ENCODE data around the gene GIT2. TPM values are rescaled to one million over a fixed set of nuclear protein-coding genes. Genes with fewer than 3 reads are reported as not detected.

Gene GIT2
- total and polyA plus RNA-seq, 2 donors (not counting 1 experiment from before 2014, with no cell fraction given), result 75.2 to 163 TPM

- no peaks in the 10 kb centered on the region for H3K9me3 ChIP-seq (ENCODE audit: control extremely low read depth in 1 of 3, control insufficient read depth in 2 of 3, insufficient read depth in 1 of 3, low read length in 2 of 3)
- no peak overlapping the region for H3K4me2 ChIP-seq (replicated peaks; ENCODE audit: low read depth, low read length, poor library complexity, severe bottlenecking)
- no peak overlapping the region for H3K9ac ChIP-seq (ENCODE audit: low read length)
- CTCF ChIA-PET, result no interaction called here
- peaks cover 14% of the 10 kb centered on the region for H4K20me1 ChIP-seq (ENCODE audit: control insufficient read depth, insufficient read depth, low read length, poor library complexity, severe bottlenecking)
- ATAC-seq (ENCODE audit: low read depth), result no peak
- no peak overlapping the region for H2AFZ ChIP-seq (ENCODE audit: insufficient read depth, low read depth, low read length, poor library complexity, severe bottlenecking)
- no peak overlapping the region for H3K27ac Mint-ChIP-seq
- no peak for TF ChIP-seq EZH2 (IDR thresholded peaks at IDR 0.05; ENCODE audit: borderline replicate concordance, insufficient read depth, low read depth, low read length, poor library complexity, severe bottlenecking)
- no peak for TF ChIP-seq CTCF (IDR thresholded peaks at IDR 0.05)
- H3K27ac ChIP-seq (ENCODE audit: low read length in 2 of 2), result no peak overlapping the region
- H3K4me1 ChIP-seq (ENCODE audit: control insufficient read depth in 2 of 2, insufficient read depth in 2 of 2, low read length in 2 of 2), result no peaks in the 10 kb centered on the region
- H3K4me3 ChIP-seq (ENCODE audit: control extremely low read depth in 1 of 5, extremely low read depth in 1 of 5, insufficient read depth in 1 of 5, low read depth in 2 of 5, low read length in 4 of 5), result no peak overlapping the region
- DNase-seq, result no peak
- no peak overlapping the region for H3K4me3 Mint-ChIP-seq
- no peaks in the 10 kb centered on the region for H3K27me3 Mint-ChIP-seq
- WGBS (ENCODE audit: insufficient coverage), result 100% methylated on average over 3 of the region's 7 CpGs
- no peaks in the 10 kb centered on the region for H3K9me3 Mint-ChIP-seq (ENCODE audit: insufficient read depth)
- POLR2A ChIA-PET, result no interaction called here
- peaks cover 10 to 79% of the 10 kb centered on the region in 2 experiments for H3K36me3 ChIP-seq (replicated peaks in 1 of 2; ENCODE audit: control extremely low read depth in 1 of 2, control insufficient read depth in 1 of 2, extremely low read depth in 1 of 2, insufficient read depth in 2 of 2, low read length in 1 of 2)
- peaks cover 3% of the 10 kb centered on the region for H3K4me1 Mint-ChIP-seq
- peaks cover 19% of the 10 kb centered on the region for H3K79me2 ChIP-seq (ENCODE audit: control insufficient read depth, insufficient read depth, low read length)
- no peaks in the 10 kb centered on the region for H3K27me3 ChIP-seq (replicated peaks in 1 of 4; ENCODE audit: control extremely low read depth in 1 of 4, control insufficient read depth in 3 of 4, insufficient read depth in 4 of 4, low read length in 3 of 4)
- intact Hi-C loops (cut with micrococcal nuclease), result no loop called here
These were observed 37.8 kb downstream of the GIT2 start for GRCh38 chr12:109958374-109958773.

- no peak overlapping the region for H3K4me3 ChIP-seq (ENCODE audit: control extremely low read depth in 1 of 5, extremely low read depth in 1 of 5, insufficient read depth in 1 of 5, low read depth in 2 of 5, low read length in 4 of 5)
- CTCF ChIA-PET, result interaction anchor here (1.1 kb wide), 1 partner anchor 20 kb away, joined by 5 read pairs; no protein-coding TSS in a partner anchor
- H3K27ac ChIP-seq (ENCODE audit: low read length in 2 of 2), result peak overlapping the region in 1 of 2 donors; percentile 24
- DNase-seq (no peak), ATAC-seq (ENCODE audit: low read depth) (no peak)
- peak overlapping the region; percentile 72 for H3K27ac Mint-ChIP-seq
- no peak overlapping the region for H3K9ac ChIP-seq (ENCODE audit: low read length)
- 100% methylated on average over 5 of the region's 5 CpGs for WGBS (ENCODE audit: insufficient coverage)
- H3K27me3 ChIP-seq (replicated peaks in 1 of 4; ENCODE audit: control extremely low read depth in 1 of 4, control insufficient read depth in 3 of 4, insufficient read depth in 4 of 4, low read length in 3 of 4), result no peaks in the 10 kb centered on the region
- H3K36me3 ChIP-seq (replicated peaks in 1 of 2; ENCODE audit: control extremely low read depth in 1 of 2, control insufficient read depth in 1 of 2, extremely low read depth in 1 of 2, insufficient read depth in 2 of 2, low read length in 1 of 2), result peaks cover 21 to 80% of the 10 kb centered on the region in 2 experiments
- no peaks in the 10 kb centered on the region for H3K9me3 ChIP-seq (ENCODE audit: control extremely low read depth in 1 of 3, control insufficient read depth in 2 of 3, insufficient read depth in 1 of 3, low read length in 2 of 3)
- H2AFZ ChIP-seq (ENCODE audit: insufficient read depth, low read depth, low read length, poor library complexity, severe bottlenecking), result no peak overlapping the region
- POLR2A ChIA-PET, result interaction anchor here (0.7 kb wide), 1 partner anchor 13 kb away, joined by 3 read pairs; no protein-coding TSS in a partner anchor
- H4K20me1 ChIP-seq (ENCODE audit: control insufficient read depth, insufficient read depth, low read length, poor library complexity, severe bottlenecking), result no peaks in the 10 kb centered on the region
- no peak overlapping the region for H3K4me2 ChIP-seq (replicated peaks; ENCODE audit: low read depth, low read length, poor library complexity, severe bottlenecking)
- H3K4me3 Mint-ChIP-seq, result no peak overlapping the region
- intact Hi-C loops (cut with micrococcal nuclease), result no loop called here
- H3K27me3 Mint-ChIP-seq, result no peaks in the 10 kb centered on the region
- H3K9me3 Mint-ChIP-seq (ENCODE audit: insufficient read depth), result no peaks in the 10 kb centered on the region
- TF ChIP-seq CTCF (IDR thresholded peaks at IDR 0.05), result no peak
- H3K4me1 ChIP-seq (ENCODE audit: control insufficient read depth in 2 of 2, insufficient read depth in 2 of 2, low read length in 2 of 2), result peaks cover 5 to 10% of the 10 kb centered on the region in 2 donors
- peaks cover 19% of the 10 kb centered on the region for H3K4me1 Mint-ChIP-seq
- H3K79me2 ChIP-seq (ENCODE audit: control insufficient read depth, insufficient read depth, low read length), result no peaks in the 10 kb centered on the region
These were observed 42.5 kb downstream of the GIT2 start for GRCh38 chr12:109953656-109954055.

Measured in B cell (primary cell).